SK-N-SH (cell line): Measurements from ENCODE around the gene KCNQ2.

Source experiments
- EP300 ChIP-seq, 2 experiments: IDR thresholded peaks; 2 replicates each; pipeline versions ENCODE4 v1.4.0 to v1.6.1; 2012; ENCODE audit warnings: borderline replicate concordance in 1 of 2, low read depth in 1 of 2, low read length in 1 of 2
- POLR2AphosphoS5 ChIP-seq: IDR thresholded peaks from 2 replicates; pipeline ENCODE4 v1.6.1; 2012; ENCODE audit warnings: low read depth, low read length
- RFX5 ChIP-seq: IDR thresholded peaks from 2 replicates; pipeline ENCODE4 v1.6.1; 2012; ENCODE audit warnings: mild to moderate bottlenecking, improper control_type of control experiment, low read length
- TF ChIP-seq, protein P1 (sequence below): fragments of 200-600 bp; sonication (generic); IDR thresholded peaks from 2 replicates; pipeline ENCODE4 v1.6.1; 2017; ENCODE audit warnings: antibody characterized with exemption, mild to moderate bottlenecking, moderate library complexity
- TF ChIP-seq, protein P2 (sequence below): IDR thresholded peaks from 2 replicates; pipeline ENCODE4 v1.6.1; 2012; ENCODE audit warnings: mild to moderate bottlenecking, low read depth, low read length, moderate library complexity

DNA sequence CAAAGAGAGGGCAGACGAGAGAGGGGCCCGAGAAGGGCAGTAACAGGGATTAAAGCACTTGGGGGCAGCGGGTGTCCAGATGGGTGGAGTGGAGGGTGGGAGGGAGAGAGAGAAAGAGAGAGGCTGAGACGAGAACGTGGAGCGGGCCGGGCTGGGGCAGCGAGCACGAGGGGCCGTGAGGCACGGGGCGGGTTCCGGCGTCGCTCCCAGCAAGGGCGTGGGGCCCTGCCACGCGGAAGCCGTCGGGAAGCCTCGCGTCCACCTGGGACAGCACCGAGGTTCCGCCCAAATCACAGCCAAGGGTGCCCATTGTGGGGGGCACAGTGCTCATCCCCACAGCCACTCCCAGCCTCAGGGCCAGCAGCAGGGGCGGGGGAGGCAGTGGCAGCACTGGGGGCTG, 49.8 kb downstream of the KCNQ2 start:
- TF ChIP-seq, protein P1, sequence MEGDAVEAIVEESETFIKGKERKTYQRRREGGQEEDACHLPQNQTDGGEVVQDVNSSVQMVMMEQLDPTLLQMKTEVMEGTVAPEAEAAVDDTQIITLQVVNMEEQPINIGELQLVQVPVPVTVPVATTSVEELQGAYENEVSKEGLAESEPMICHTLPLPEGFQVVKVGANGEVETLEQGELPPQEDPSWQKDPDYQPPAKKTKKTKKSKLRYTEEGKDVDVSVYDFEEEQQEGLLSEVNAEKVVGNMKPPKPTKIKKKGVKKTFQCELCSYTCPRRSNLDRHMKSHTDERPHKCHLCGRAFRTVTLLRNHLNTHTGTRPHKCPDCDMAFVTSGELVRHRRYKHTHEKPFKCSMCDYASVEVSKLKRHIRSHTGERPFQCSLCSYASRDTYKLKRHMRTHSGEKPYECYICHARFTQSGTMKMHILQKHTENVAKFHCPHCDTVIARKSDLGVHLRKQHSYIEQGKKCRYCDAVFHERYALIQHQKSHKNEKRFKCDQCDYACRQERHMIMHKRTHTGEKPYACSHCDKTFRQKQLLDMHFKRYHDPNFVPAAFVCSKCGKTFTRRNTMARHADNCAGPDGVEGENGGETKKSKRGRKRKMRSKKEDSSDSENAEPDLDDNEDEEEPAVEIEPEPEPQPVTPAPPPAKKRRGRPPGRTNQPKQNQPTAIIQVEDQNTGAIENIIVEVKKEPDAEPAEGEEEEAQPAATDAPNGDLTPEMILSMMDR: no peak
- TF ChIP-seq, protein P2, sequence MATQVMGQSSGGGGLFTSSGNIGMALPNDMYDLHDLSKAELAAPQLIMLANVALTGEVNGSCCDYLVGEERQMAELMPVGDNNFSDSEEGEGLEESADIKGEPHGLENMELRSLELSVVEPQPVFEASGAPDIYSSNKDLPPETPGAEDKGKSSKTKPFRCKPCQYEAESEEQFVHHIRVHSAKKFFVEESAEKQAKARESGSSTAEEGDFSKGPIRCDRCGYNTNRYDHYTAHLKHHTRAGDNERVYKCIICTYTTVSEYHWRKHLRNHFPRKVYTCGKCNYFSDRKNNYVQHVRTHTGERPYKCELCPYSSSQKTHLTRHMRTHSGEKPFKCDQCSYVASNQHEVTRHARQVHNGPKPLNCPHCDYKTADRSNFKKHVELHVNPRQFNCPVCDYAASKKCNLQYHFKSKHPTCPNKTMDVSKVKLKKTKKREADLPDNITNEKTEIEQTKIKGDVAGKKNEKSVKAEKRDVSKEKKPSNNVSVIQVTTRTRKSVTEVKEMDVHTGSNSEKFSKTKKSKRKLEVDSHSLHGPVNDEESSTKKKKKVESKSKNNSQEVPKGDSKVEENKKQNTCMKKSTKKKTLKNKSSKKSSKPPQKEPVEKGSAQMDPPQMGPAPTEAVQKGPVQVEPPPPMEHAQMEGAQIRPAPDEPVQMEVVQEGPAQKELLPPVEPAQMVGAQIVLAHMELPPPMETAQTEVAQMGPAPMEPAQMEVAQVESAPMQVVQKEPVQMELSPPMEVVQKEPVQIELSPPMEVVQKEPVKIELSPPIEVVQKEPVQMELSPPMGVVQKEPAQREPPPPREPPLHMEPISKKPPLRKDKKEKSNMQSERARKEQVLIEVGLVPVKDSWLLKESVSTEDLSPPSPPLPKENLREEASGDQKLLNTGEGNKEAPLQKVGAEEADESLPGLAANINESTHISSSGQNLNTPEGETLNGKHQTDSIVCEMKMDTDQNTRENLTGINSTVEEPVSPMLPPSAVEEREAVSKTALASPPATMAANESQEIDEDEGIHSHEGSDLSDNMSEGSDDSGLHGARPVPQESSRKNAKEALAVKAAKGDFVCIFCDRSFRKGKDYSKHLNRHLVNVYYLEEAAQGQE: no peak
- TF ChIP-seq EP300 (IDR thresholded peaks at IDR 0.05; ENCODE audit: borderline replicate concordance in 1 of 2, low read depth in 1 of 2, low read length in 1 of 2) (no peak), RFX5 (no peak), POLR2AphosphoS5 (no peak)
